OCI-M1 (cell line): ENCODE data around the gene G6PC3.
A peak's percentile ranks its signal among the peaks of the same experiment; 100 is the strongest.

Experiments used
- DNase-seq: peaks from one replicate; lab custom pipeline; 2025; lab: John Stamatoyannopoulos, UW

Gene G6PC3

DNA sequence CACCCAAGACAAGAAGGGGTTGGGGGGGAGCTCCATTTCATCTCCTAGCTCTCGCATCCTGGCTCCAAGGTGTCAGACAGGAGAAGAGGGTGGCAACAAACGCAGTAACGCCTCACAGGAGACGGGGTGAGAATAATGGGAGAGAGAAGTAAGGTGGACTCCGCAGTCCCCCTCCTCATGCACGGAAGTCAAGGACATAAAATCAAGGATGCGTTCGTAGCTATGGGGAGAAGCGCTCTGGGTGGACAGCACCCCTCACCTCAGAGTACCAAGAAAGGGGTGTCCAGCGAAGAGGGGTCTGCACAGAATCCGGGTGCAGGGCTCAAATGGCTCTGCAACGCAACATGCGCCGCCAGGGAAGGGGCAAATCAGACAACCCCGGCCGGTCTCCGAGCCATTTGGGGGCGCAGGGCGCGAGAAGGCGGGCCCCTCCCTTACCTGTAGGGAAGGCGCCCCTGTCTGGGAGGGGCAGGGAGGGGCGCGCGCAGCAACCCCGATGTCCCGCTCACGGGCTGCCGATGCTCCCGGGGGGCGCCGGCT lies 52.4 kb downstream of the G6PC3 start:
- DNase-seq: no peak

GRCh38 chr17:44123356-44124117 lies 53.0 kb downstream of the G6PC3 start, which contains the start of gene HDAC5:
TSS of gene HDAC5 (minus strand) at chr17:44123641. CDS start at chr17:44117515, 6,126 bp downstream.
- DNase-seq: peak; percentile 96

DNA sequence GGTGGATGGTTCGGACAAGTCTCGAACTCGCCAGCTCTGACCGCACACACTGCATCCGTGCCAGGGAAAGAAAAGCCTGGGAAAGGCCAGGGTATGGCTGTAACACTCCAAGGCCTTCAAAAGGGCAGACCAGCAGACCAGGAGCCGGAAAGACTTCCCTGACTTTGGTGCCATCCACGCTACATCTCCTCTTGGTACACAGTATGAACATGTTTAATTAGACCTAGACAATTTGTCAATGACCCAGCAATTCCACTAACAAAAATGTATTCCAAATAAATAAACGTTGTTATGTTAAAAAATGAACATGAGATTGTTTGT lies 53.5 kb downstream of the G6PC3 start:
- no peak for DNase-seq
